Kidney (tissue), 14 donors: ENCODE results near the gene TMPRSS3. TPM values are rescaled to one million over a fixed set of nuclear protein-coding genes. Genes with fewer than 3 reads are reported as not detected.

Experiments used
- DNase-seq, 5 donors: peaks; one replicate each; pipeline ENCODE4 v3.0.0-alpha.2; 2013 to 2020
- FAIRE-seq: peaks from 2 replicates; lab custom pipeline; 2012; peaks lifted over from hg19 to GRCh38; lab: Jason Lieb, UNC
- H3K27ac ChIP-seq, 2 donors: one replicate each; pipeline ENCODE4 v1.7.0; 2013; ENCODE audit warnings: low read depth in 2 of 2, low read length in 2 of 2, inconsistent platforms in 1 of 2
- H3K27me3 ChIP-seq: one replicate; pipeline ENCODE4 v1.7.1; 2013; ENCODE audit warnings: low read length, inconsistent platforms; ENCODE audit not compliant: control insufficient read depth, insufficient read depth
- H3K36me3 ChIP-seq, 3 donors: one replicate each; pipeline versions ENCODE4 v1.7.0 to v1.7.1; 2013; ENCODE audit warnings: low read length in 3 of 3, control low read depth in 1 of 3, inconsistent platforms in 1 of 3; ENCODE audit not compliant: insufficient read depth in 3 of 3, control insufficient read depth in 2 of 3
- H3K4me1 ChIP-seq, 3 donors: one replicate each; pipeline versions ENCODE4 v1.7.0 to v1.7.1; 2013; ENCODE audit warnings: low read length in 3 of 3, inconsistent platforms in 1 of 3, low read depth in 1 of 3; ENCODE audit not compliant: control insufficient read depth in 2 of 3, insufficient read depth in 2 of 3
- H3K4me3 ChIP-seq, 3 donors: one replicate each; pipeline versions ENCODE4 v1.7.0 to v1.8.1; 2013; ENCODE audit warnings: low read length in 3 of 3, control low read depth in 1 of 3, inconsistent platforms in 1 of 3
- H3K9ac ChIP-seq, 3 donors: one replicate each; pipeline versions ENCODE4 v1.7.0 to v1.7.1; 2013; ENCODE audit warnings: low read length in 3 of 3, control low read depth in 1 of 3, inconsistent platforms in 1 of 3
- H3K9me3 ChIP-seq, 3 donors: one replicate each; pipeline versions ENCODE4 v1.7.0 to v1.7.1; 2013; ENCODE audit warnings: low read length in 3 of 3, control low read depth in 1 of 3, inconsistent platforms in 1 of 3; ENCODE audit not compliant: control insufficient read depth in 2 of 3, insufficient read depth in 1 of 3
- intact Hi-C: fragments of 100-400 bp; cut with DNase I; formaldehyde crosslinking; loops from one replicate; pipeline ENCODE4 v1.11.1; 2022
- polyA plus RNA-seq: library from polyadenylated mRNA; stranded (reverse); fragments of 350-450 nt; fragmentation: Illumina TruSeq; extraction: RNeasy Lipid Tissue Mini Kit (QIAGEN cat#74804); gene quantifications from one replicate; pipeline ENCODE4 v1.2.3, GENCODE V29; 2014; ENCODE audit warnings: low read depth, low replicate concordance; ENCODE audit not compliant: insufficient read depth
- total RNA-seq: library from RNA; stranded (reverse); fragmentation: NEBNext Ultra II Directional; extraction: Animal tissue kit (Norgen Biotek cat#: 25700); gene quantifications from one replicate; pipeline ENCODE4 v1.2.1, GENCODE V29; 2021
- TF ChIP-seq, protein P1 (sequence below): IDR thresholded peaks from 3 replicates; pipeline ENCODE4 v1.5.1; 2012; ENCODE audit warnings: mild to moderate bottlenecking, moderate library complexity, borderline replicate concordance; ENCODE audit not compliant: insufficient read depth; ENCODE audit errors: extremely low read depth
- donor health status: control.
- donor health status: control.
- donor health status: control.
- donor health status: control.
- donor health status: control.
- donor health status: DM: yes; HTN: yes; CAD: no.
- donor health status: Normal renal cell carcinoma (clear cell type).

TMPRSS3 gene
- total and polyA plus RNA-seq, 2 donors from 2014 or later: 3.0 to 15.4 TPM

DNA sequence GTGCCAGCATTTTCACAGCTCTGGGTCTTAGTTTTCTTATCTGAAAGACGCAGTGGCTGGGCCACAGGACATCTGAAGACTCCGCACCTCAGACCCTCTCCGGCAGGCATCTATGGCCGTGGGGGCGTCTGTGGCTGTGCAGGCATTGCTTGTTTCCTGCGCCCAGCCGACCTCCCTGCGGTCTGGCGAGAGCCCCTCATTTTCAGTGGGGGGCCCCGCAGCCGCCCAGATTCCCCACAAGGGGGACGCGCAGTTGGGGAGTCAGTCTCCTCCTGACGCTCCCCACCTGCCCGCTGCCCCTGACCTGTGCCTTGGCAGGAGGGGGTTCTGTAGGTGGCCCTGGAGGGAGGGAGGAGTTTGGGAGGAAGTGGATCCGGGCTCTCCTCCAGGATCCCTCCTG lies 26.0 kb downstream of the TMPRSS3 start:
- no peak for DNase-seq
- no peak overlapping the region for H3K9ac ChIP-seq
- intact Hi-C loops: loop anchor here (10.0 kb wide), 1 partner anchor 125 kb away; no protein-coding TSS in a partner anchor
- no peaks in the 10 kb centered on the region for H3K4me1 ChIP-seq
- no peak overlapping the region for H3K4me3 ChIP-seq
- TF ChIP-seq, protein P1, sequence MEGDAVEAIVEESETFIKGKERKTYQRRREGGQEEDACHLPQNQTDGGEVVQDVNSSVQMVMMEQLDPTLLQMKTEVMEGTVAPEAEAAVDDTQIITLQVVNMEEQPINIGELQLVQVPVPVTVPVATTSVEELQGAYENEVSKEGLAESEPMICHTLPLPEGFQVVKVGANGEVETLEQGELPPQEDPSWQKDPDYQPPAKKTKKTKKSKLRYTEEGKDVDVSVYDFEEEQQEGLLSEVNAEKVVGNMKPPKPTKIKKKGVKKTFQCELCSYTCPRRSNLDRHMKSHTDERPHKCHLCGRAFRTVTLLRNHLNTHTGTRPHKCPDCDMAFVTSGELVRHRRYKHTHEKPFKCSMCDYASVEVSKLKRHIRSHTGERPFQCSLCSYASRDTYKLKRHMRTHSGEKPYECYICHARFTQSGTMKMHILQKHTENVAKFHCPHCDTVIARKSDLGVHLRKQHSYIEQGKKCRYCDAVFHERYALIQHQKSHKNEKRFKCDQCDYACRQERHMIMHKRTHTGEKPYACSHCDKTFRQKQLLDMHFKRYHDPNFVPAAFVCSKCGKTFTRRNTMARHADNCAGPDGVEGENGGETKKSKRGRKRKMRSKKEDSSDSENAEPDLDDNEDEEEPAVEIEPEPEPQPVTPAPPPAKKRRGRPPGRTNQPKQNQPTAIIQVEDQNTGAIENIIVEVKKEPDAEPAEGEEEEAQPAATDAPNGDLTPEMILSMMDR: no peak
- H3K36me3 ChIP-seq: no peaks in the 10 kb centered on the region
- H3K27me3 ChIP-seq: no peaks in the 10 kb centered on the region
- FAIRE-seq: no peak
- no peak overlapping the region for H3K27ac ChIP-seq
- no peaks in the 10 kb centered on the region for H3K9me3 ChIP-seq

- no peak for FAIRE-seq
- Histone ChIP-seq H3K9me3 (no peaks in the 10 kb centered on the region), H3K9ac (no peak overlapping the region), H3K36me3 (no peaks in the 10 kb centered on the region), H3K4me1 (no peaks in the 10 kb centered on the region), H3K27me3 (no peaks in the 10 kb centered on the region), H3K4me3 (no peak overlapping the region), H3K27ac (no peak overlapping the region)
- peak in 1 of 5 donors; percentile 44 for DNase-seq
- intact Hi-C loops: no loop called here
- TF ChIP-seq, protein P1: no peak
Measured at GRCh38 chr21:42367367-42368165, 28.3 kb downstream of the TMPRSS3 start.

DNA sequence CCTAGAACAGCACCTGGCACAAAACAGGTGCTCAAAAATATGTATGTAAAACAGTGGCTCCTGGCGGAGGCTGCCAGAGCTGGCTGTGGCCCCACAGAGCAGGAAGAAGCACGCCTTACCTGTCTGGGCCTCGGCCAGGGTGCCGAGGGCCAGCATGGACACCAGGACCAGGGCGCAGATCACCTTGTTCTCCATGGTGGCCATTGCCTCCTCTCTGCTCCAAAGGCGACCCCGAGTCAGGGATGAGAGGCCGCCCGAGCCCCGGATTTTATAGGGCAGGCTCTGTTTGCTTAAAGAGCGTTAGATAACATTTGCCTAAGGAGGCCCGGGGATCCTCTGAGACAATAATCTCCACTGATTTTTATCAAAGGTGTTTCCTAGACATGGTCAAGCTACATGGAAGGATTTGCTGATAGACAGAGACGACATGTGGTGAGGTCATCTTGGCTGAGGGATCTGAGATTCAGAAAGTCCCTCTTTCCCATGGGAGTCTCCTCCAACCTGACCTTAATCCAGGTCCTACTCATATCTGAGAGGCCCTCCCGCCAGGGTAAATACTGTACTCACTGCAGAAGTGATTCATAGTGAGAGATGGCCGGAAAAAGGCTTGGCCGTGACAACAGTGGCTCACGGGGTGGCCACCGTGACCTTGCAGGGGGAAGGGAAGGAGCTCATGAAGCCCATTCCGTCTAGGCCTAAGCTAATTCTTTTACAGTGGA lies 29.4 kb downstream of the TMPRSS3 start, which contains the start of gene TFF1:
TFF1 (minus strand) TSS at position 244 of the 719 bp plus-strand sequence; CDS start at position 204, 40 bp downstream.
- H3K27me3 ChIP-seq: no peaks in the 10 kb centered on the region
- TF ChIP-seq, protein P1: no peak
- FAIRE-seq (no peak), DNase-seq (no peak)
- intact Hi-C loops: no loop called here
- no peaks in the 10 kb centered on the region for H3K9me3 ChIP-seq
- no peak within 1 kb of the TSS for H3K4me3 ChIP-seq
- H3K36me3 ChIP-seq: no peaks in the 10 kb centered on the region
- no peak within 1 kb of the TSS for H3K27ac ChIP-seq
- H3K4me1 ChIP-seq: no peaks in the 10 kb centered on the region
- no peak within 1 kb of the TSS for H3K9ac ChIP-seq
